ENCODE measurements around the gene TRIM44.

GRCh38 chr11:35853971-35854370, 191.4 kb downstream of the TRIM44 start:
- TF ChIP-seq CTCF (IDR thresholded peaks at IDR 0.05): no peak
- TF ChIP-seq EP300 (IDR thresholded peaks at IDR 0.05): no peak
- no peak for TF ChIP-seq POLR2AphosphoS5 (IDR thresholded peaks at IDR 0.05)
- TF ChIP-seq POLR2A (IDR thresholded peaks at IDR 0.05): no peak
